Fibroblast of the aortic adventitia (primary cell): Measurements from ENCODE around the gene ANKMY2. TPM values are rescaled to one million over a fixed set of nuclear protein-coding genes. Genes with fewer than 3 reads are reported as not detected.

ENCODE experiments used
- DNase-seq: peaks from one replicate; pipeline ENCODE4 v3.0.0-alpha.2; 2010; ENCODE audit warnings: low read depth
- H3K4me3 ChIP-seq: 2 replicates; pipeline ENCODE4 v1.5.1; 2011; ENCODE audit warnings: low read depth, mild to moderate bottlenecking, control low read depth, low read length, moderate library complexity
- total RNA-seq: library from RNA; depleted of rRNA; stranded (reverse); fragments of >200 nt; gene quantifications from 2 replicates; pipeline ENCODE4 v1.2.3, GENCODE V29; 2012; ENCODE audit warnings: low replicate concordance
- TF ChIP-seq, protein P1 (sequence below): IDR thresholded peaks from 2 replicates; pipeline ENCODE4 v1.5.1; 2011; ENCODE audit warnings: mild to moderate bottlenecking, low read length, control low read depth, inconsistent platforms; ENCODE audit not compliant: insufficient read depth

The ANKMY2 gene
- total RNA-seq, 1 donor: 30.2 TPM

DNA sequence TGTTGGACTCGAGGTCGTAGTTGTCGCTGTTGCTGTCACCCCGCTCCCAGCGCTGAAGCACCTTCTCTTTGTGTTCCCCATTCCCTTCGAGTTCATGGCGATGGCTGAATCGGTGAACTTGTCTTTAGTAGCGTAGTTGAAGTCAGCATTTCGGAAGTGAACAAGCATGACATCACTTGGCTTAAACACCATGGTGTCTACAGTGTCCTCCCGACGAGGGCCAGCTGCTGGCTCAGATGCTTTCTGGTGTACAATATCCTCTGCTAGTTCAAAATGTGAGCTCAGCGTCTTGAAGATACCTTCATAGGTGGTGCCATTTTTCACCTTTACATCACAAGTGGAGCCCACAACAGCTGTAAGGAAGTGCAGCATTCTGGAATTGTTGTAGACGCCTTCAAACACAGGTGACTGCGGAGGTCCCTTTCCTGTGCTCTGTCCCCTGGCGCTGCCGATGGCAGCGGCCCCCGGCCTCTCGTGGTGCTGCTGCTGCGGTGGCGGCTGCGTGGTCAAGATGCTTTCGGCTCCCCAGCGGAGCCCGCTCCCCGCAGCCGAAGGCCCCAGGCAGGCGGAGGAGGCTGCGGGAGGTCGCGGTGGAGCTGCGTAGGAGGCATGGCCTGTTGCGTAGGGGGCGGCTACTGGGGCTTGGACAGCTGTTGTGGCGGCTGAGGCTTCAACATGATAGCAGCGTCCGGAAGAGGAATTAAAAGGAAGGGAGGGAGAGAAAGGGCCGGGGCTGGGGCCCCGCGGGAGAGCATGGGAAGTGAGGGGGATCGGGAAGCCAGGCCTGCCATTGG, 59.3 kb downstream of the ANKMY2 start:
- DNase-seq: no peak
- no peak overlapping the region for H3K4me3 ChIP-seq
- TF ChIP-seq, protein P1, sequence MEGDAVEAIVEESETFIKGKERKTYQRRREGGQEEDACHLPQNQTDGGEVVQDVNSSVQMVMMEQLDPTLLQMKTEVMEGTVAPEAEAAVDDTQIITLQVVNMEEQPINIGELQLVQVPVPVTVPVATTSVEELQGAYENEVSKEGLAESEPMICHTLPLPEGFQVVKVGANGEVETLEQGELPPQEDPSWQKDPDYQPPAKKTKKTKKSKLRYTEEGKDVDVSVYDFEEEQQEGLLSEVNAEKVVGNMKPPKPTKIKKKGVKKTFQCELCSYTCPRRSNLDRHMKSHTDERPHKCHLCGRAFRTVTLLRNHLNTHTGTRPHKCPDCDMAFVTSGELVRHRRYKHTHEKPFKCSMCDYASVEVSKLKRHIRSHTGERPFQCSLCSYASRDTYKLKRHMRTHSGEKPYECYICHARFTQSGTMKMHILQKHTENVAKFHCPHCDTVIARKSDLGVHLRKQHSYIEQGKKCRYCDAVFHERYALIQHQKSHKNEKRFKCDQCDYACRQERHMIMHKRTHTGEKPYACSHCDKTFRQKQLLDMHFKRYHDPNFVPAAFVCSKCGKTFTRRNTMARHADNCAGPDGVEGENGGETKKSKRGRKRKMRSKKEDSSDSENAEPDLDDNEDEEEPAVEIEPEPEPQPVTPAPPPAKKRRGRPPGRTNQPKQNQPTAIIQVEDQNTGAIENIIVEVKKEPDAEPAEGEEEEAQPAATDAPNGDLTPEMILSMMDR: no peak

DNA sequence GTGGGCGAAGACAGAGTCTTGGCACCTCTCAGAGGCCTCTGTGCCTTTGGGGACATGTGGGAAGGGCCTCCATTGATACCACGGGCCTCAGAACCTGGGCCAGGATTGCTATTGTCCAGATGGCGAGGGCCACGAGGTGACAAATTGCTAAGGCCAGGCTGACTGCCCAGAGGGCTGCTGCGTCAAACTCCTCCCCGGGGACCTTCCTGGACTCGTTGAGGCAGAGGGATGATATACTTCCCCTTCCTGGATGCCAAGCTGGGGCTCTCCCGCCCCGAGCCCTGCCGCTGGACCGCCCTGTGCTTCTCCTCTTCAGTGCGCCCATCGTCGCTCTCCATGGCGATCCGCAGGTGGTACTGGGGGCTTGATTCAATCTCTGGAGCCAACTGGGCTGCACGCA, 60.0 kb downstream of the ANKMY2 start:
- H3K4me3 ChIP-seq: no peak overlapping the region
- no peak for DNase-seq
- TF ChIP-seq, protein P1: no peak

DNA sequence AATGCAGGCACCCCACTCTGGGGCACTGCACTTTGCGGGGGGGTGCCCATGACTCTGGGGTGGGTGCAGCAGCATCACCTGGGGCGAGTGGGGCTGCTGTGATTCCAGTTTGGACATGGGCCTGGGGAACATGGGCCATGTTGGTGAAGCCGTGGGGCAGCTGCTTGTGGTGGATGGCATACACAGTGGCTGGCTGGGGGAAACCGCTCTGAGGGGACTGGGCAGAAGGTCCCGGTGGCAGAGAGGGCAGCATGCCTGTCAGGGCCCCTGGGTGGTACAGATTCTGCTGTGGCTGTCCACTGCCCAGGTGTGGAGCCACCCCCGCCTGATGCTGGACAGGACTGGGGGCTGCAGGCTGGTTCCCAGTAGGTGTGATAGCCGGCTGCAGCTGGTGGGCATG, 61.7 kb downstream of the ANKMY2 start:
- no peak for DNase-seq
- H3K4me3 ChIP-seq: no peak overlapping the region
- TF ChIP-seq, protein P1: no peak

DNA sequence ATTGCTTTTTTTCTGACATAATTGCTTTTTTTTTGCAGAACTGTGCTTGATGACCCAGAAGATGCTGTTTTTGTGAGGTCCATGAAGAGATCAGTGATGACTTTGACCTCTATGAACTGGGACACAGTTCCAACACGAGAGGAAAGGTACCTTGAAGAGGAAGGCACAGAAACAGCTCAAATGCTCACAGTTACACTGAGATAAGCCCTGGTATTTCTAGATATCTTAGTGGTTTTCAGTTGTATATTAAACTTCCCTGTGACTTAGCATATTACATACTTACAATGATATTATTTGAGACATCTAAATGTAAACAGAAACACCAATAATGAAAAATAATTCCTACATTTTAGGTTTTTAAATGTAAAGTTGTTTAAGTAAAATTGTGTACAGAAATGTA, 64.3 kb downstream of the ANKMY2 start:
- no peak for DNase-seq
- H3K4me3 ChIP-seq: no peak overlapping the region
- TF ChIP-seq, protein P1: no peak

DNA sequence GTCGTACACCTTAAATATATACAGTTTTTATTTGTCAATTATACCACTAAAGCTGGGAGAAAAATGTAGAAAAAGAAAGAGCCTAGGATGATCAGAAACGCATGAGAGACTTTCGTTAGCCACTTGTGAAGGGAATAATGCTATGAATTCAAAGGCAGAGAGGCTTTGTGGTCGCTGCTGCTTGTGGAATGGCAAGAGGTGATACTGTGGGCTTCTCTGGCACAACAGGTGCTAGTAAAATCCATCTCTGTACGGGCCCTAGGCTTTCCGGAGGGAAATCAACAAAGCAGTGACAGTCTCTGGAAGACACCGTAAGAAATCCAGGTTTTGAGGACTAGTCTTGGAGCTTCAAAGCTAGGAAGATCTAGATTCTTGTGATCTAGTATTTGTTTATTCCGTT, 66.3 kb downstream of the ANKMY2 start:
- DNase-seq: no peak
- H3K4me3 ChIP-seq: no peak overlapping the region
- TF ChIP-seq, protein P1: no peak

DNA sequence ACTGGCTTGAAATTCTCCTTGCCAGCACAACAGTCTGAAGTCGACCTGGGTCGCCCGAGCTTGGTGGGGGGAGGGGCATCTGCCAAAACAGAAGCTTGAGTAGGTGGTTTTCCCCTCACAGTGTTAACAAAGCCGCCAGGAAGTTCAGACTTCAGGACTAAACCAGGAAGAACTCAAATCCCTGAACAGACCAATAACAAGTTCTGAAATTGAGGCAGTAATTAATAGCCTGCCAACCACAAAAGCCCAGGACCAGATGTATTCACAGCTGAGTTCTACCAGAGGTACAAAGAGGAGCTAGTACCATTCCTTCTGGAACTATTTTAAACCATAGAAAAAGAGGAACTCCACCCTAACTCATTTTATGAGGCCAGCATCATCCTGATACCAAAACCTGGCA, 73.6 kb downstream of the ANKMY2 start:
- no peak overlapping the region for H3K4me3 ChIP-seq
- TF ChIP-seq, protein P1: no peak
- DNase-seq: no peak

DNA sequence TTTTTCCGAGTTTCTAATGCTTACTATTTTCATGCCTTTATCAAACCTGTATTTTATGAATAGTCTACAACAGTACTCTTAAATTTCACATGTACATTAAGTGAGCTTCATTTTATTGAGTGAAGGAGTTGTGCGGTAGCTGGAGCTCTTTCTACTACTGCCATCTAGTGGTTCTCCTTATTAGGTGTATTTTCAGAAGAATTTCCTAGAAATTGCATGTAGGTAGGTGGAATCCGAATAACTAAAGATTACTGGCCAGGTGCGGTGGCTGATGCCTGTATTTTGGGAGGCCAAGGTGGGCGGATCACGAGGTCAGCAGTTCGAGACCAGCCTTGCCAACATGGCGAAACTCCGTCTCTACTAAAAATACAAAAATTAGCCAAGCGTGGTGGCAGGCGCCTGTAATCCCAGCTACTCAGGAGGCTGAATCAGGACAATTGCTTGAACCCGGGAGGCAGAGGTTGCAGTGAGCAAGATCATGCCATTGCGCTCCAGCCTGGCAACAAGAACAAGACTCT, 80.6 kb downstream of the ANKMY2 start:
- TF ChIP-seq, protein P1: peak; percentile 69
- no peak overlapping the region for H3K4me3 ChIP-seq
- DNase-seq: peak; percentile 72
